ENCODE measurements around the gene HTT.

The HTT gene

DNA sequence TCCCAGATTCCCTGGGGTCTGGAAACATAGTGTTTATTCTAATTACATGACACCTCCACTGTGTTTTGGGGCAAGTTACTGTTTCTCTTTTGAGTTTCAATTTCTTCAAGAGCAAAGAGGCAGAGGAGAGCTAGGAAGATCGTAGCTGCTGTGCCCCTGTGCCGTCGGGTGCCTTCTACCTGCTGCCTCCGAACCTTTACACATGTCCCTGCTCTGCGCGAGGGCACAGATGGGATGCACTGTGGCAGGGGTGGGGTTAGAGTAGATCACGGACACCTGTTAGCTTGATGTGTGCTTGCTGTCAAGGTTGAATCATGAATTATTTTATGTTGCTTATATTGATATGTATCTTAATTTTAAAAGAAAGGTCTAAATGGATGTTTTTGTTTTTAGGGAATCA is 103.4 kb downstream of the HTT start:
- DNase-seq: no peak

DNA sequence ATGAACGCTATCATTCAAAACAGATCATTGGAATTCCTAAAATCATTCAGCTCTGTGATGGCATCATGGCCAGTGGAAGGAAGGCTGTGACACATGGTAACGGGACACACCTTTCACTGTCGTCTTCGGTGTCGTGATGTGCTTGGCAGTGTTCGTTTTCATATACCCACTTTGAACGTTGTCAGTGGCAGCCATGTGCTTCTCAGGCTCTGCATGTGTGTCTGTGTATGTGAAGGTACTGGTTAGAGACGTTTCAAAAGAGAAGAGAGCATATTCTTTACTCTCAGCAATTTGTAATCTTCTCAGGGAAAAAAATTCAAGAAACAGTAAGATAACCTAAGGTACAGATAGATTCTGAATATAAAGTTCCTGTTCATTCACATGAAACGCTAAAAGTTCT is 103.9 kb downstream of the HTT start:
- DNase-seq: no peak

DNA sequence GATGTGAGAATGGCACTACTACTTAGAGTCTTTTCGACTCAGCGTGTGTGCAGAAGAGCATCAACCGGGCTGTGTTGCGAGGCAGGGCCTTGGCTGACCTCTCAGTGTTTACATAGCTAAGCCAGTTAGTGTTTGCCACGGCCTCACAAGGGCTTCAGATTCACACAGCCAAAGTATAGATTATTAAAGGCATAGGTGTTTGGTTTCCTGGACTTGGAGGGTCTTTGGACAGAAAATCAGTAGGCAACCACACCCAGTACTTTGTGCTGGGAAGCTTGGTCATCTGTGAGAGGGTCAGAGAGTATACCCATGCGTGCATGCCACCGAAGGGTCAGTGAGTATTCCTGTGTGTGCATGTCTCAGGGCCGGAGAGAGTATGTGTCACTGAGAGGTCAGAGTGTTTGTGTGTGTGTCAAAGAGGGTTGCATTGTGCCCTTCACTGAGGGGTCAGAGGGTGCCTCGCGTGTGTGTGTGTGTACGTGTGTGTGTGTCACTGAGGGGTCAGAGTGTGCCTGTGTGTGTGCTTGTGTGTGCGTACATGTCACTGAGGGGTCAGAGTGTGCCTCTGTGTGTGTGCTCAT is 104.7 kb downstream of the HTT start:
- DNase-seq: no peak

DNA sequence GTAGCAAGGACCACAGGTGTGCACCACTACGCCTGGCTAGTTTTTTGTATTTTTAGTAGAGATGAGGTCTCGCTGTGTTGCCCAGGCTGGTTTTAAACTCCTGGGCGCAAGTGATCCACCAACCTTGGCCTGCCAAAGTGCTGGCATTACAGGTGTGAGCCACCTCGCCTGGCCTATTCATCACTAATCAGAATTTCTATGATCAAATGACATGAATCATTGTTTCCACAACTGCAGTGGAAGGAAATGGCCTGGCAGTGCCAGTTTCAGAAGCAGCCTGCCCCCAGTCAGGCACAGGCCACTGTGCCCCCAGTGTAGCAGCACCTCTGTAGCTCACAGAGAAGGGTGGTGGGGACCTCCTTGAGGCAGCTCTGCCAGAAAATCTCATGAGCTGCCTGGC is 108.5 kb downstream of the HTT start:
- no peak for DNase-seq

DNA sequence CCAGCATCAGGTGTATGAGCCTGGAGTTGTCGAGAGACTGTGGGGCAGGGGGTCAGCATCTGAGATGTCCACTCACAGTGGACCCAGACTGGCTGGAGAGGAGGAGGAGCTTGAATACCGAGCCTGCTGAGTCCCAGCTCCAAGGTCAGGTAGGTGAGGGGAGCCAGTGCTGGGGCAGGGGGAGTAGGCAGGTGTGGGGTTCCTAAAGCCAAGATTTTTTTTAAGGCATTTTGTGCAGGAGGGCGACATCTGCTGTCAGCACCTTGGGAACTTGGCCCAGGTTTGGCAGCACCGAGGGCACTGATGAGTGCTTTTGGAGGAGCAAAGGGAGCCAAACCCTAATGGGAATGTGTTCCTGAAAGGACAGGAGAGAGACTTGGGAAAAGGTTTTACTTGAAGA is 110.2 kb downstream of the HTT start:
- DNase-seq: no peak

DNA sequence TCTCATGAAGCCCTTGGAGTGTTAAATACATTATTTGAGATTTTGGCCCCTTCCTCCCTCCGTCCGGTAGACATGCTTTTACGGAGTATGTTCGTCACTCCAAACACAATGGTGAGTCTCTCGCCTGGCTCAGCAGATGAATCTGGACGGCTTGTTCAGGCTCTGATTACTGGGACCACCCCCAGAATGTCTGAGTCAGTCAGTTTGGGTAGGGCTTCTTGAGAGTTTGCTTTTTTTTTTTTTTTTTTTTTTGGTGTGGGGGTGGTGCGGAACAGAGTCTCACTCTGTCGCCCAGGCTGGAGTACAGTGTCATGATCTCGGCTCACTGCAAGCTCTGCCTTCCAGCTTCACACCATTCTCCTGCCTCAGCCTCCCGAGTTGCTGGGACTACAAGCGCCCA is 112.1 kb downstream of the HTT start:
- no peak for DNase-seq

DNA sequence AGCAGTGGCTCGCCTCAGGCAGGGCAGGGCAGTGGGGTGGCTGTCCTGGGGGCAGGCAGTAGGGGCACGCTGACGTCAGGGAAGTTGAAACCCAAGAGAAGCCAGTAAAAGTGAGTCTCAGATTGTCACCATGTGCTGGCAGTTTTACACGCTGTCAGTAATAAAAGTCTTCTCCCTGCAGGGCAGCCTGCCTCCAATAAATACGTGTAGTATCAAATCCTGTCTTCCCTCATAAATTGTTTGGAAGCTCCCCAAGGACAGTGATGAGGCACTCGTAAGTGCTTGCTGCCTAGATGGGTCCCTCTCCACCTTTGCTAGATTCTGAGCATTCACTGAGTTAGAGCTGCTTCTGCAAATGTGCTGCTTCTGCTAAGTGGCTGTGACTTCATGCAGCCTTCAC is 113.6 kb downstream of the HTT start:
- no peak for DNase-seq

DNA sequence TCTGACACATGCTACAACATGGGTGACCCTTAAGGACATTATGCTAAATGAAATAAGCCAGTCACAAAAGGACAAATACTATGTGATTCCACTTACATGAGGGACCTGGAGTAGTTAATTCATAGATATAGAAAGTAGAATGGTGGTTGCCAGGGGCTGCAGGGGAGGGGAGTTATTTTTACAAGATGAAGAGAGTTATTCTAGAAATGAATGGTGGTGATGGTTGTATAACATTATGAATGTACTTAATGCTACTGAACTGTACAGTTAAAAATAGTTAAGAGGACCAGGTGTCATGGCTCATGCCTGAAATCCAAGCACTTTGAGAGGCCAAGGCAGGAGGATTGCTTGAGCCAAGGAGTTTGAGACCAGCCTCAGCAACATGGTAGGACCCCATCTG is 115.0 kb downstream of the HTT start:
- DNase-seq: no peak

DNA sequence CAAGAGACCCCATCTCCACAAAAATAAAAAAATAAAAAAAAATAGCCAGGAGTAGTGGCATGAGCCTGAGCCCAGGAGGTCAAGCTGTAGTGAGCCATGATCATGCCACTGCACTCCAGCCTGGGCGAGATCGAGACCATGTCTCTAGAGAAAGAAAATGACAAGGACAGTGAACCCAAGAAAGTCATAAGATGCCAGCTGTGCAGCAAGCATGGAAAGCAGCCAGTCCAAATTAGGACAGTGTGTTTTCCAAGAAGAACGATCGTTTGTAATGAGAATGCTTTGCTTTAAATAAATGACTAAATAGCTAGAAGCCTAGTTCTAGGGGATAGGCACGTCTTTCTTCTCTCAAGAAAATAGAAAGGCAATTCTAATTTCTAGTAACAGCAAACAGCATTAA is 116.1 kb downstream of the HTT start:
- DNase-seq: no peak

DNA sequence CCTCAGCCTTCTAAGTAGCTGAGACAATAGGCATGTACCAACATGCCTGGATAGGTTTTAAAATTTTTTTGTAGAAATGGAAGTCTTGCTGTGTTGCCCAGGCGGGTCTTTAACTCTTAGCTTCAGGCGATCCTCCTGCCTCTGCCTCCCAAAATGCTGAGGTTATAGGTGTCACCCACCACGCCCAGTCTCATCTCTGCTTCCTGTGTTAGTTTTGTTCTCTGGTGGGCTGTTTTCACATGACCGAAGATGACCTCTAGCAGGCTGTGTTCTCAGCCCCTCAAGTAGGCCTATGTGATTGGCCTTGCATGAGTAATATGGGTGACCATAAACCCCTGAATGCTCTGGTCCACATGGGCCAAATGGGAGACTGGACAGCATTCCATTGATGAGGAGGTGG is 117.7 kb downstream of the HTT start:
- no peak for DNase-seq

DNA sequence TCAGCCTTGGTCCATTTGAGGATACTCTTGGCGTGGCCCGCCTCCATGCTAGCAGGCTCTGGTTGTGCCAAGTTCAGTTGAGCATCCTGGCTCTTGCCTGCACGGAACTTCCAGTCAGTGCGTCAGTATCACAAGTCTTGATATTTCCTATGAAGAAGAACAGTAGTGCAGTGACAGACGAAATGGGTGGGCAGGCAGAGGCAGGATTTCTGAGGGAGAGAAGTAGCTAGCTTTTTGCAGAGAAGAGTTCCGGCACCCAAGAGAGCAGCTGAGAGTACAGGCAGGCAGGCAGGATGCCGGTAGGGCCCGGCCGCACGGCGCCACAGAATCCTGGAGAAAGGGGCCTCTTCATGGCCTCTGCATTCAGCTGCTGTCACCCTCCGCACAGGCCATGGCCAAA is 118.3 kb downstream of the HTT start:
- no peak for DNase-seq

DNA sequence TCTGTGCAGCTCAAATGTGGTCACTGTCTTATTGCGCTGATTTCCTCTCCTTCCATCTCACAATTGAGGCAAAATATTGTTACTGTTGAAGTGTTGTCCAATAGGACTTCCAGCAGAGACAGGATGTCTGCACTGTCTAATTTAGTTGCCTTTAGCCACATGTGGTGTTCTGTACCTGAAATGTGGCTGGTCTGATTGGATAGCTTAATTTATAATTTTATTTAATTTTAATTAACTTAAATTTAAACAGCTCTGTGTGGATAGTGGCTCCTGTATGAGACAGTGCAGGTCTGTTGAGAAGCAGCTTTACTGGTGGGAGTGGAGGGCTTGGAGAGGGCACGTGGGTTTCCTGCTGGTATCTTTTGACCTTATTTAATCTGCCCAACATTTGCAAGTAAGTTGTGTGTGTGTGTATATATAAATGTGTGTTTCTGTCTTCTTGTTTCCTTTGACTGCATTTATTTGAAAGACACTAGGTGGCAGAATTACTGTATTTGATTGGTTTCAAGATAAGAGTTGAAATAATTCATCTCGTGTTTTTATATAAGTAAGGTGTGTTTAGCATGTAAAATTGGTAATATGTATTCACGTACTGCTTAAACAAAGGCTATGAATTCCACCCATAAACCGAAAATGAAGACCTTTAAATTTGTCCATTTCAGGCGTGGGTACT is 119.2 kb downstream of the HTT start:
- no peak for DNase-seq

DNA sequence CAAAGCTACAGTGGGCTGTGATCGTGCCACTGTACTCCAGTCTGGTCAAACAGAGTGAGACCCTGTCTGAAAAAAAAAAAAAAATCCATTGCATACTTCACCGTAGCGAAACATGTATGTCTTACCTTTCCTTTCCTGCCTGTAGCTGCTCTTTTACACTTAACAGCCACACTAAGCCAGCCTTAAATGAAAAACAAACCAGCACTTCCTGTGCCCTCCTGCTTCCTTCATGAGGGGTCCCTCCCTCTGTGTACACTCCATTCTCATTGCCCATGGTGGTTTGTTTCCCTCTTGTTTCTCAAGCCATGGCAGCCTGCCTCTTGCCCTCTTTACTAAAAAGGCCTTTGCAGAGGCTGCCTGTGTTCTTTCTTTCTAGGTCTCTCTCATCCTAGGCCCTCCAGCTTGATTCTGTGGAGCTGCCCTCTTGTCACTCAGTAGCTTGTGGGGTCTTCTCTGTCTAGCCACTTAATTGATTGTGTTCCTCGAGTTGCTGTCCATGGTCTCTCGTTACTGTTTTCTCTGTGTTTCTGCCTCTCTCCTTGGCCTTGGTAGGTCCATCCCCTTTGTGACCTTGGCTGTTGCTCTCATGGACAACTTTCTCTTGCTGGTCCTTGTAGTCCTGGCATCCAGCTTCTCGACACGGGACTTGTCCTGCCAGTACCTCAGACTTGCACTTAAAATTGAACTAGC is 122.3 kb downstream of the HTT start:
- no peak for DNase-seq

DNA sequence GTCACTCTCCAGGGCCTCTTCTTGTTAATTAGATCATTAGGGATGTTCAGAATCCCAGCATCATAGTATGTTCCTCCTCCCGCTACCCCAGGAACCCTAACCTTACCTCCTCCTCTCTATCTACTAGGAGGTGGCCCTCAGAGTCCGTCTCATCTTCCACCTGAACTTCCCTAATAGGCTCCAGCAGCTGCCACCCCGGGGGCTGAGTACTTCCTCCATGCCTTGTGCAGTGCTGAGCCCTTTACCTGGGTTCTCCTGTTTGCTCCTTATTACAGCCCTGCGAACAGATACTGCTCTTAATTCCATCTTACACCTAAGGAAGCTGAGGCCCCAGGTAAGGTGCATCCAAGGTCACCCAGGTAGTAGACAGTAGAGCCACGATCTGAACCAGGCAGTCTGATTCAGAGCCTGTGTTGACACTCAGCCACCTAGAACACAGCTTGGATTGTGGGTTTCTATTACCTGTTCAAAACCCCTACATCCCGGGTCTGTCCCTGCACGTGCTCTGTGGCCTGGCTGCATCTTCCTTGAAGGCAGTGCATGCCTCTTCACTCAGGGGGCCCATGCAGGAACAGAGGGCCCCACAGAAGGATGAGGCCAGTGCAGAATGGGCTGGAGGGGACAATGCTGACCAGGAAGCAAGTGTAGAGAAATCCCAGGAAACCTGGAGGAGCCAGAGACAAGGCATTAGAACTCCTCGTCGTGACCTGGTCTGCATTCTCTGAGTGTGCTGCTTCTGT is 123.1 kb downstream of the HTT start:
- DNase-seq: no peak

DNA sequence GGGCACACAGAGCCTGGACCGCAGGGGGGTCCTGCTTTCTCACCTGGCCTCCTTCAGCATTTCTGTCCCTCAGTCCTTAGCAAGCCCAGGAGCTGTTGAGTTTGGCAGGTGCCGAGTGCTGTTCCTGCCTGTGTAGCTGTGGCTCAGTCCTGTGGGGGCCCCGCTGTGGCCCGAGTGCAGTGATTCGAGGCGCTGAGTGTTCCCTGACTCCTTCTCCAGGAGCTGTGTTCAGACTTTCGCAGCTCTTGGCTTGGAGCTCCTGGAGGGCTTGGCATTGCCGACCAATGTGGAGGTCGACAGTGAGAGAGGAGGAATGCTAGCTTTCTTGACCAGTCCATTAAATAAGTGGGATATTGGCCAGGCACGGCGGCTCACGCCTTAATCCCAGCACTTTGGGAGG is 124.4 kb downstream of the HTT start:
- DNase-seq: no peak

DNA sequence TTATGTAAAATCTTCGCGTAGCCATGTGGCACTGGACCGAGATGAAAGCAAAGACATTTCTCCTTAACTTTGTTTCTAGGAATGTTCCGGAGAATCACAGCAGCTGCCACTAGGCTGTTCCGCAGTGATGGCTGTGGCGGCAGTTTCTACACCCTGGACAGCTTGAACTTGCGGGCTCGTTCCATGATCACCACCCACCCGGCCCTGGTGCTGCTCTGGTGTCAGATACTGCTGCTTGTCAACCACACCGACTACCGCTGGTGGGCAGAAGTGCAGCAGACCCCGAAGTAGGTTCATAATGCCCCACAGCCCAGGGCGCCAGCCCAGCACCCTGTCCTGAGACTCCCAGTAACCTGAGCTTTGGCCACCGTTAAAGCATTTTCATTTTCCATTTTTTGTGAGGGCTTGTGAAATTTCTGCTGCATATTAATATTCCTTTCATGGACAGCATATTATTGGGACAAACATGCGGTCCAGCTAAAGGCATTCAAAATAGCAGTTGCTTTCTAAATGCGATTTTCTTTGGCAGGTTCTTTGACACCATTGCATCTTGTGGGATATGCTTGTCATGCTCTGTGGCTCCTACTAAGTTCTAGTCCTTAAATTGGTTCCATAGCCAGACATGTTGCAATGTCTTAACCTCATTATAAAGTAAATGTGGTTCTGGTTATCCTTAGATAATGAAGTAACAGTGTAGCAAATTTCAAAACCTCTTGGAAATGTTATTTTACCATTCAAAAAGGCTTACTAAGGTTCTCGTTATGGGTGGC is 125.4 kb downstream of the HTT start:
- no peak for DNase-seq

DNA sequence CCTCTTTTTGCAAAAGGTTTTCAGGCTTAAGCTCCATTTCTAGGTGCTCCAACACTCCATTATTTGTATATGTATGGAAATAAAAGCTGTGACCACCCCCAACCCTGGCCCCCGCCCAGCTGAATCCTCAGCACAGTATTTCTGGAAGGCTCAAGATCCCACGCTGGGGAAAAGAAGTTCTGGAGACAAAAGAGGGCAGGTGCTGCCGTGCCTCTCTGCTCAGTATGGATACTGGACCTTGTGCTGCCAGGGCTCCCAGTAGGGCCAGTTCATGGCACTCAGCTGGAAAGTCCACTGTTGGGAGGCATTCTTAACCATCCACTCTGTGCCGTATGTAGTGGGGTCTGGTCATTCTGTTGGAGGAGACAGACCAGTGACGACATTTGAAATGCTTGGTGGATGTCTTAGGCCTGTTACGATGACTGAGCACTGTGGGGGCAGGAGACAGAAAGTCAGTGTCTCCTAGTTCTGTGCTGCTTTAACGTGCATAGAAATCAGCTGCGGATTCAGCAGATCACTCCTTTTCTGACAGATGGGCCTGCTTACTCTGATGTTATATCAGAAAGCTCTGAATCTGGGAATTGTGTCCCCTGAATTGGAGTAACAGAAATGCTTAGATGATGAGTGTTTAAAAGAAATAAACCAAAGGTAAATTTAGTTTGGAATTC is 126.1 kb downstream of the HTT start:
- DNase-seq: no peak

DNA sequence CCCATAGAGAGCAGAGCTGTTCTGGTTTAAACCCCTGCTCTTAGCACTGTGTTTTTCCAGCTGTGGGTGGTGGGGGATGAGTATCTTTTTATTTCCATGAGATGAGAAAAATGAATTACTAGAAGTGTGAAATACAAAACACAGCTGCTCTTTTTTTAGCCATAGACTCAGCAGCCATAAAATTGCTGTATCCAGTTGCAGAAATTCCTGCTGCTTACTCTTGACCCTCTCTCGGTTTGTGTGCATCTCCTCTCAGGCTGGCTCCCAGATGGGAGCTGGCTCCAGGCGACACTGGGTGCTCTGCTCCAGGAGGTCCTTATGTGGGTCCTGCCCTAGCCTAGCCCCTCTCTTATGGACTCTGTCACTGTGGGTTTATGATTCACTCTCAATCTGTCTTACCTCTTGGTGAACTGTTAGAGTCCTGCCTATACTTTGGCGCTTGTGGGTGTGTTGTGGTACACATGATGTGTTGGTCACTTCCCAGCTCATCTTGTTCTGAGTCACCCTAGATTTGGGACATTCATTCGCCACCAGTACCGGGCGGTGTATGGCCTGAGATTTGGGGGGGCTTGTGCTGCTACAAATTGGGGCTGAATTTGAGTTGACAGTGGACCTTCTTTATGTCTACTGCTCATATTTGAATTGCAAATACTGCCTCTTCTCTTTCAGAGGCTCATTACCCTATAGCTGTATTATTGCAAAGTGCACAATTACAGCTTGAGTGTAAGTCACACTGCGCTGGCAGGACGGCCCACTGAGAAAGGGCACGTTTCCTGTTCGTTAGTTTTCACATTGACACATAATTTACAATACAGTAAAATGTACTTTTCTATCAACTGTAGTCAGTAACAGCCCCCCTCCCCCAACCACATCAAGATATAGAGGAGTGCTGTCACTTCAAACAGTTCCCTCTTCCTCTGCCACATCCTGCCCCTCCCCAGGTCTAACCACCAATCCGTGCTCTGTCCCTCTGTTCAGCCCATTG is 127.5 kb downstream of the HTT start:
- no peak for DNase-seq

DNA sequence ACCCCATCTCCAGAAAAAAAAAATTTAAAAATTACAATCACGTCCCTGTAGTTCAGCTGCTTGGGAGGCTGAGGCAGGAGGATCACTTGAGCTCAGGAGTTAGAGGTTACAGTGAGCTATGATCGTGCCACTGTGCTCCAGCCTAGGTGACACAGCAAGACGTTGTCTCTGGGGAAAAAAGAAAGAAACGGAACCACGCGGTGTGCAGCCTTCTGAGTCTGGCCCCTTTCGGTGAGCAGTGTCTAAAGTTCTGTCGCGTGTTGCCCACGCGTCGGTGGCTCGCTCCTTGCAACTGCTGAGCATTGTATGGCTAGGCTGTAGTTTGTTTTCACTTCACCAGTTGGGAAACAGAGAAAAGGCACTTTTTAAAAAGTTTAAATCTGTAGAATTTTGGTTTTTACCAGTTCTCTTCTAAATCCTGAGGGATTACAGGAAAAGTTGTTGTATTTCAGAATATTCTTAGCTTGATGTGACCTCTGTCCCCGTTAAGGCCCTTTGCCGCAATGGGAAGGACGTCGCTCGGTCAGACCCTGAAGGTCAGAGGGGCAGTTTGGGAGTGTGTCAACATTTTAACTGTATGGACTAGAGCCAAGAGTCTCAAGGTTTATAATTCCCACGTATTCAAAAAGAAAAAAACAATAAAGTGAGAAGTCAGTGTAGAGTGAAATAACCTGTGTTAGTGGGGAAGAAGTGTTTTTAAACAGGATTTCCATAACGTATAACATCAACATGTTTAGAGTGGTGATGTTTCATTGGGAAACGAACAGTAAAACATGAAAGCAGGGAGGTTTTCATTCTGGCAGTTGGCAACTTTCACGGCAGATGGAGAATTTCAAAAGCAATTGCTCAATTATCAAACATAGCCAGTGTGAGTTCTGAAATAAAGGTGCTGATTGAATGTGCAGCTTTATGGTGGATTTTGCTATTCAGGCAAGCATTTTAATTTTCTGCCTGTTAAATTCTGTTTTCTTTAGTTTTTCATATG is 128.6 kb downstream of the HTT start:
- no peak for DNase-seq

DNA sequence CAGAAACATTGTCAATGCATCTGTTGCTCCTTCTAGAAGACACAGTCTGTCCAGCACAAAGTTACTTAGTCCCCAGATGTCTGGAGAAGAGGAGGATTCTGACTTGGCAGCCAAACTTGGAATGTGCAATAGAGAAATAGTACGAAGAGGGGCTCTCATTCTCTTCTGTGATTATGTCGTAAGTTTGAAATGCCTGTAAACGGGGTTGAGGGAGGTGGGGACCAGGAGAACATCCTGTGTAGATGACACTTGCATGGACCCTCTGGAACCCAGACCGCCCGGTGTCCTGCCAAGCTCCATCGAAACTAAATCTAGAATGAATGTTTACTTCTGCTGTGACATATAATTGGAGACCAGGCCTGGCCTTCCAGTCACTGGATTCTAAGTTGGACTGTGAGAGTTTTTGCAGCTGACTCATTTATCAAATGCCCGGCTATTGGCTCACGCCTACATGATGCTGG is 129.5 kb downstream of the HTT start:
- no peak for DNase-seq
